SK-N-SH treated with all-trans-retinoic acid at 6 μM for 48 hours (cell line): ENCODE data around the gene SSTR5.
A peak's percentile ranks its signal among the peaks of the same experiment; 100 is the strongest.

Experiments
- ATAC-seq: fragments of 200-7000 bp; cut with Tn5 transposase; 3 replicates; pipeline ENCODE4 v1.9.1; 2020; ENCODE audit warnings: mild to moderate bottlenecking, moderate library complexity
- ARNTL ChIP-seq: fragments of 450-650 bp; formaldehyde crosslinking; IDR thresholded peaks from 2 replicates; pipeline ENCODE4 v1.5.0; 2020; ENCODE audit warnings: low read depth, mild to moderate bottlenecking, moderate library complexity, borderline replicate concordance
- CREB5 ChIP-seq: fragments of 250-450 bp; sonication (Bioruptor Pico); IDR thresholded peaks from 2 replicates; pipeline ENCODE4 v1.5.1; 2020; ENCODE audit warnings: low read depth, mild to moderate bottlenecking, moderate library complexity
- CSDC2 ChIP-seq: fragments of 250-450 bp; sonication (Bioruptor Pico); IDR thresholded peaks from 2 replicates; pipeline ENCODE4 v1.5.0; 2020; ENCODE audit warnings: mild to moderate bottlenecking, moderate library complexity
- CSRNP3 ChIP-seq: fragments of 250-450 bp; sonication (Bioruptor Pico); IDR thresholded peaks from 2 replicates; pipeline ENCODE4 v1.5.1; 2021; ENCODE audit warnings: mild to moderate bottlenecking, moderate library complexity
- ESRRG ChIP-seq: fragments of 250-450 bp; sonication (Bioruptor Pico); IDR thresholded peaks from 2 replicates; pipeline ENCODE4 v1.6.1; 2021; ENCODE audit warnings: mild to moderate bottlenecking
- GLIS3 ChIP-seq: fragments of 250-450 bp; sonication (Bioruptor Pico); IDR thresholded peaks from 2 replicates; pipeline ENCODE4 v1.5.0; 2020; ENCODE audit warnings: mild to moderate bottlenecking, moderate library complexity
- ISL1 ChIP-seq: fragments of 250-450 bp; sonication (Bioruptor Pico); IDR thresholded peaks from 2 replicates; pipeline ENCODE4 v2.1.2; 2022; ENCODE audit warnings: mild to moderate bottlenecking, moderate library complexity
- OSR1 ChIP-seq: fragments of 250-450 bp; sonication (Bioruptor Pico); IDR thresholded peaks from 2 replicates; pipeline ENCODE4 v1.8.0; 2022; ENCODE audit warnings: moderate library complexity, mild to moderate bottlenecking, inconsistent platforms
- PATZ1 ChIP-seq: fragments of 250-450 bp; sonication (Bioruptor Pico); IDR thresholded peaks from 2 replicates; pipeline ENCODE4 v1.8.0; 2020; ENCODE audit warnings: mild to moderate bottlenecking, moderate library complexity, borderline replicate concordance
- POU6F1 ChIP-seq: fragments of 250-450 bp; sonication (Bioruptor Pico); IDR thresholded peaks from 2 replicates; pipeline ENCODE4 v1.8.0; 2021; ENCODE audit warnings: low read depth, mild to moderate bottlenecking, moderate library complexity, borderline replicate concordance
- PPARA ChIP-seq: fragments of 250-450 bp; sonication (Bioruptor Pico); IDR thresholded peaks from 2 replicates; pipeline ENCODE4 v1.5.0; 2020; ENCODE audit warnings: mild to moderate bottlenecking, borderline replicate concordance
- RARB ChIP-seq: fragments of 250-450 bp; sonication (Bioruptor Pico); IDR thresholded peaks from 2 replicates; pipeline ENCODE4 v1.8.0; 2021; ENCODE audit warnings: mild to moderate bottlenecking, moderate library complexity
- SNAI2 ChIP-seq: fragments of 250-450 bp; sonication (Bioruptor Pico); IDR thresholded peaks from 2 replicates; pipeline ENCODE4 v1.5.0; 2020; ENCODE audit warnings: mild to moderate bottlenecking, moderate library complexity
- TCF4 ChIP-seq: fragments of 250-450 bp; sonication (Bioruptor Pico); IDR thresholded peaks from 2 replicates; pipeline ENCODE4 v1.8.0; 2021; ENCODE audit warnings: mild to moderate bottlenecking, moderate library complexity, borderline replicate concordance
- TOX ChIP-seq: fragments of 250-450 bp; sonication (Bioruptor Pico); IDR thresholded peaks from 2 replicates; pipeline ENCODE4 v1.8.0; 2021; ENCODE audit warnings: mild to moderate bottlenecking, moderate library complexity, borderline replicate concordance
- ZC3H10 ChIP-seq: fragments of 250-450 bp; sonication (Bioruptor Pico); IDR thresholded peaks from 2 replicates; pipeline ENCODE4 v1.5.1; 2021; ENCODE audit warnings: mild to moderate bottlenecking, moderate library complexity
- ZFP3 ChIP-seq: fragments of 250-450 bp; sonication (Bioruptor Pico); IDR thresholded peaks from 2 replicates; pipeline ENCODE4 v1.5.0; 2020; ENCODE audit warnings: mild to moderate bottlenecking, moderate library complexity
- ZFP30 ChIP-seq: fragments of 450-650 bp; formaldehyde crosslinking; IDR thresholded peaks from 2 replicates; pipeline ENCODE4 v1.5.0; 2022; ENCODE audit warnings: mild to moderate bottlenecking, moderate library complexity
- ZNF565 ChIP-seq: fragments of 450-650 bp; formaldehyde crosslinking; conservative IDR thresholded peaks from 2 replicates; pipeline ENCODE4 v1.5.0; 2020; ENCODE audit warnings: low read depth, mild to moderate bottlenecking, moderate library complexity
- ZNF70 ChIP-seq: fragments of 450-650 bp; formaldehyde crosslinking; IDR thresholded peaks from 2 replicates; pipeline ENCODE4 v1.5.0; 2020; ENCODE audit warnings: mild to moderate bottlenecking, moderate library complexity
- ZNF8 ChIP-seq: fragments of 450-650 bp; formaldehyde crosslinking; IDR thresholded peaks from 2 replicates; pipeline ENCODE4 v1.5.0; 2020; ENCODE audit warnings: mild to moderate bottlenecking, moderate library complexity

The SSTR5 gene

GRCh38 chr16:1039762-1040161, 32.8 kb upstream of the SSTR5 start:
- no peak for ATAC-seq

GRCh38 chr16:1040346-1040745, 32.2 kb upstream of the SSTR5 start:
- no peak for ATAC-seq
- TF ChIP-seq TOX (CRISPR knock-in tag): no peak
- no peak for TF ChIP-seq OSR1 (CRISPR knock-in tag)

More at GRCh38 chr16:1039762-1040161, 32.8 kb upstream of the SSTR5 start:
- TF ChIP-seq ZNF565 (CRISPR knock-in tag) (no peak), OSR1 (CRISPR knock-in tag) (no peak), PATZ1 (CRISPR knock-in tag) (no peak), ZFP3 (CRISPR knock-in tag) (no peak), TCF4 (CRISPR knock-in tag) (no peak), POU6F1 (CRISPR knock-in tag) (no peak)

GRCh38 chr16:1042049-1042744, 30.4 kb upstream of the SSTR5 start:
- no peak for ATAC-seq
- peak; percentile 36; the same call in 1 of the 2 replicates for TF ChIP-seq ZFP3 (CRISPR knock-in tag)
- no peak for TF ChIP-seq TCF4 (CRISPR knock-in tag)
- TF ChIP-seq ZNF8 (CRISPR knock-in tag): no peak
- no peak for TF ChIP-seq PPARA (CRISPR knock-in tag)
- no peak for TF ChIP-seq CREB5

GRCh38 chr16:1042866-1043265, 29.7 kb upstream of the SSTR5 start:
- no peak for TF ChIP-seq ZNF70 (CRISPR knock-in tag)
- ATAC-seq: peak; percentile 50

GRCh38 chr16:1043881-1044451, 28.6 kb upstream of the SSTR5 start:
- TF ChIP-seq ISL1 (CRISPR knock-in tag) (no peak), CSDC2 (CRISPR knock-in tag) (no peak), CSRNP3 (CRISPR knock-in tag) (no peak), ZNF565 (CRISPR knock-in tag) (no peak), PPARA (CRISPR knock-in tag) (no peak), PATZ1 (CRISPR knock-in tag) (no peak), TCF4 (CRISPR knock-in tag) (no peak), GLIS3 (CRISPR knock-in tag) (no peak), ARNTL (CRISPR knock-in tag) (no peak), OSR1 (CRISPR knock-in tag) (no peak), ZNF70 (CRISPR knock-in tag) (no peak), CREB5 (no peak), ZC3H10 (no peak), ZFP30 (no peak), POU6F1 (CRISPR knock-in tag) (no peak), SNAI2 (no peak), ZFP3 (CRISPR knock-in tag) (no peak), RARB (no peak), ESRRG (no peak), ZNF8 (CRISPR knock-in tag) (no peak)
- 0 out of 3 replicates have a peak, but pooled peaks have one; percentile 9 for ATAC-seq
